ENCODE results near the gene TMEM240. TPM values are rescaled to one million over a fixed set of nuclear protein-coding genes. Genes with fewer than 3 reads are reported as not detected.

TMEM240 gene
- total and polyA plus RNA-seq, 9 of the 15 experiments (the other 6 are each of a cell fraction or from before 2014, with no cell fraction given), result 0.24 to 2.0 (median 0.69) TPM; not detected in 5

- no peak overlapping the region for H2AFZ ChIP-seq (ENCODE audit: low read depth, low read length)
- H3K27ac ChIP-seq (ENCODE audit: extremely low read depth, low read depth, low read length), result no peak overlapping the region
- no peak for DNase-seq (ENCODE audit: extremely low read depth in 1 of 4, low spot score in 3 of 4)
- no TSS peak for BruUV-seq (replicated peaks)
- peaks cover 46% of the 10 kb centered on the region for H3K79me2 ChIP-seq (ENCODE audit: control insufficient read depth, insufficient read depth, low read length)
- H3K9me3 ChIP-seq (replicated peaks; ENCODE audit: control insufficient read depth, insufficient read depth, low read depth, low read length), result no peaks in the 10 kb centered on the region
- in situ Hi-C loops (cut with MboI) (no loop called here), intact Hi-C loops (cut with micrococcal nuclease) (no loop called here)
- ChIA-PET CTCF (ENCODE audit: low intra/inter-chr PET ratio) (interaction anchor here (0.5 kb wide), 1 partner anchor 201 kb away, joined by 3 read pairs; the partner anchor contains the start of gene DVL1), POLR2A (no interaction called here)
- WGBS (ENCODE audit: insufficient coverage, low coverage, missing lambda C conversion rate), result 93% methylated on average over 7 of the region's 7 CpGs
- H3K4me3 ChIP-seq, result no peak overlapping the region
- no peaks in the 10 kb centered on the region for H3K27me3 ChIP-seq (ENCODE audit: control insufficient read depth in 2 of 2, insufficient read depth in 2 of 2, low read length in 2 of 2)
- ATAC-seq, result no peak
- FAIRE-seq, result no peak
- H4K20me1 ChIP-seq (replicated peaks; ENCODE audit: control insufficient read depth, insufficient read depth, low read length), result peaks cover 23% of the 10 kb centered on the region
- peaks cover 7% of the 10 kb centered on the region for H3K9me1 ChIP-seq (ENCODE audit: control insufficient read depth, insufficient read depth, low read length)
- TF ChIP-seq ZSCAN29 (IDR thresholded peaks at IDR 0.05) (no peak), IRF1 (CRISPR knock-in tag; IDR thresholded peaks at IDR 0.05; ENCODE audit: borderline replicate concordance) (no peak), STAT6 (CRISPR knock-in tag; IDR thresholded peaks at IDR 0.05) (no peak), ZNF609 (CRISPR knock-in tag; IDR thresholded peaks at IDR 0.05; ENCODE audit: borderline replicate concordance) (no peak), ZFP36 (IDR thresholded peaks at IDR 0.05; ENCODE audit: low read depth, low read length, partially characterized antibody) (no peak), BCL6 (CRISPR knock-in tag; IDR thresholded peaks at IDR 0.05) (no peak), ZNF766 (CRISPR knock-in tag; conservative IDR thresholded peaks at IDR 0.05) (no peak), HNRNPL (IDR thresholded peaks at IDR 0.05; ENCODE audit: low read depth, low read length) (no peak), MEIS2 (IDR thresholded peaks at IDR 0.05; ENCODE audit: partially characterized antibody) (no peak), ZC3H11A (IDR thresholded peaks at IDR 0.05; ENCODE audit: low read depth, low read length) (no peak)
- H3K36me3 ChIP-seq (ENCODE audit: control insufficient read depth, insufficient read depth, low read length), result peaks cover 57% of the 10 kb centered on the region; the same call in 2 of the 3 replicates
- H3K4me2 ChIP-seq (ENCODE audit: insufficient read depth, low read length), result no peak overlapping the region
- H3K4me1 ChIP-seq (replicated peaks in 1 of 2; ENCODE audit: control insufficient read depth in 2 of 2, insufficient read depth in 2 of 2, low read length in 2 of 2), result peaks cover 0 to 45% of the 10 kb centered on the region in 2 experiments; a peak in 2 of 5 replicates
- H3K9ac ChIP-seq (ENCODE audit: insufficient read depth in 1 of 2, low read depth in 2 of 2, low read length in 2 of 2), result peak overlapping the region in 1 of 2 experiments; percentile 67; a peak in 1 of 4 replicates
These were observed 9.7 kb upstream of the TMEM240 start for GRCh38 chr1:1550087-1550486.
